ENCODE results near the gene GNE.

Gene GNE

DNA sequence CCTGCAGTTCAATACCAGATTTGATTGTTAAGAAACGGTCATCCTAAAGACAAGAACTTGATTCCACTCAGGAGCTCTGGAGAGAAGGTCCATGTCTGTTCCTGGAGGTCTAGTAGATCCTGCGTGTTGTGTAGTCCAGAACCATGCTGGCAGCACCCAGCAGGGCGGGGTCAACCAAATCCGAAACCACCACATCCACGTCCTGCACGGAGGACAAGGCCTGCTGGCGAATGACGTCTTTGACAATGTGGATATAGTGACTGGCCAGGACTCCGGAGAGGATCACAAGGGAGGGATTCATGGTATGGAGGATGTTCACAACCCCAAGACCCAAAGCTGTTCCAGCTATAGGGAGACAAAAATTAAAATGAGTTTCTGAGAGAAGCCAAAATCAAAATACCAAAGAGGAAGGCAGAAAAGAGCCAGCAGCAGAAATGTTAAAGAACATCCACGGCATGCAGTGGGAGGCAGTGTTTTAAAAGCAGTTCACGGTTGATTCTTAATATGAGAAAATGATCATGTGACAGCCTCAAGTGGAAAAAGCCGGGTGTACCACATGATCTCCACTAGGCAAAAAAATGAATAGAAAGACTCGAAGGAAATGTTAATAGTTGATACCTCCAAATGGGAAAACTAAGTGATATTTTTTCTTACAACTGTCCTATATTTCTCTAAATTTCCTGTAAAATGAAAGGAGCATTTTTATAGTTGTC lies 40.8 kb downstream of the GNE start:
- no peak overlapping the region for H3K4me3 ChIP-seq (ENCODE audit: low read depth, low read length)
- TF ChIP-seq, protein P1, sequence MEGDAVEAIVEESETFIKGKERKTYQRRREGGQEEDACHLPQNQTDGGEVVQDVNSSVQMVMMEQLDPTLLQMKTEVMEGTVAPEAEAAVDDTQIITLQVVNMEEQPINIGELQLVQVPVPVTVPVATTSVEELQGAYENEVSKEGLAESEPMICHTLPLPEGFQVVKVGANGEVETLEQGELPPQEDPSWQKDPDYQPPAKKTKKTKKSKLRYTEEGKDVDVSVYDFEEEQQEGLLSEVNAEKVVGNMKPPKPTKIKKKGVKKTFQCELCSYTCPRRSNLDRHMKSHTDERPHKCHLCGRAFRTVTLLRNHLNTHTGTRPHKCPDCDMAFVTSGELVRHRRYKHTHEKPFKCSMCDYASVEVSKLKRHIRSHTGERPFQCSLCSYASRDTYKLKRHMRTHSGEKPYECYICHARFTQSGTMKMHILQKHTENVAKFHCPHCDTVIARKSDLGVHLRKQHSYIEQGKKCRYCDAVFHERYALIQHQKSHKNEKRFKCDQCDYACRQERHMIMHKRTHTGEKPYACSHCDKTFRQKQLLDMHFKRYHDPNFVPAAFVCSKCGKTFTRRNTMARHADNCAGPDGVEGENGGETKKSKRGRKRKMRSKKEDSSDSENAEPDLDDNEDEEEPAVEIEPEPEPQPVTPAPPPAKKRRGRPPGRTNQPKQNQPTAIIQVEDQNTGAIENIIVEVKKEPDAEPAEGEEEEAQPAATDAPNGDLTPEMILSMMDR (IDR thresholded peaks at IDR 0.05; ENCODE audit: borderline replicate concordance, insufficient read depth, low read depth, low read length), result no peak

DNA sequence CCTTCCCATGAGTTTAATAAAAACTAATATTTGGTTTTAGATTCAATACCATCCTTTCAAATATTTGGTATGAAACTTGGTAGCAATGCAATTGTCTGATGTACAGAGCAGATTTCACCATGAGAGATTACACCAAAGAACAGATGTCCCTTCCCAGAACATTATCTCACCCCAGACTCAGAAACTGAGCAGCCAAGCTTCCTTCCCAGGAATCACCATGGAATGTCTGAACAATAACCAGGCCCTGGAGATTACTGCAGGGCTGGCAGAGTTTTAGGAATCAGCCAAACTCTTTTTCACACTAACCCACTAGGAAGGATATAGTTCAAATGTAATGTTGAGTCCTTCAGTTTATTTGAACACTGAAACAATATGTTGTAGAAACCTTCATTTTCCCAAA lies 43.7 kb downstream of the GNE start:
- no peak overlapping the region for H3K4me3 ChIP-seq (ENCODE audit: low read depth, low read length)
- TF ChIP-seq, protein P1 (IDR thresholded peaks at IDR 0.05; ENCODE audit: borderline replicate concordance, insufficient read depth, low read depth, low read length), result no peak

DNA sequence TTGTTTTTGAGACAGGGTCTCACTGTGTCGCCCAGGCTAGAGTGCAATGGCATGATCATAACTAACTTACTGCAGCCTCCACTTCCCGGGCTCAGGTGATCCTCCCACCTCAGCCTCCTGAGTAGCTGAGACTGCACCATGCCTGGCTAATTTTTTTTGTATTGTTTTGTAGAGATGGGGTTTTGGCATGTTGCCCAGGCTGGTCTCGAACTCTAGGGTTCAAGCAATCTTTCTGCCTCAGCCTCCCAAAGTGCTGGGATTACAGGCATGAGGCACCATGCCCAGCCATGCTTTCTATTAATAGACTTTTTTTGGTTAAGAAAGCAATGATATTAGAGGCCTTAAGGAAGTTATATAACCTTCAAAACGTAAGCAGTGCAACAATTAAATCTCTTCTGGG lies 44.3 kb downstream of the GNE start:
- TF ChIP-seq, protein P1 (IDR thresholded peaks at IDR 0.05; ENCODE audit: borderline replicate concordance, insufficient read depth, low read depth, low read length), result no peak
- no peak overlapping the region for H3K4me3 ChIP-seq (ENCODE audit: low read depth, low read length)

DNA sequence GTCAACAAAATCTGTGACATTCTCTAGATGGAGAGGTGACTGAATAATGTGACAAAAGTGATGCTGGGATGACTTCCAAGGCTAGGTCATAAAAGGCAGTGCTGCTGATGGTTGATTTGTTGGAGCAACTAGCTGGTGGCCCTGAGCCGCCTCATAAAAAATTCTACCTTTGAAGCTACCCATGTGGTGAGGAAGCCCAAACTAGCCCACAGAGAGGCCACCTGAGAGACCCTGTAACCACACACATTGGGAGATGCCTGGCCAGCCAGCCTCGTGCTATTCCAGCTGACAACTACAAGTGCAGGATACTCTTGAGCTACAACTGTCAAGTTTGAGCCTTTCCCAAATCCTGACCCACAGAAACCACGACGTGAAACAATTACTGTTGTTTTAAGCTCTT lies 44.9 kb downstream of the GNE start:
- TF ChIP-seq, protein P1 (IDR thresholded peaks at IDR 0.05; ENCODE audit: borderline replicate concordance, insufficient read depth, low read depth, low read length), result no peak
- H3K4me3 ChIP-seq (ENCODE audit: low read depth, low read length), result no peak overlapping the region

DNA sequence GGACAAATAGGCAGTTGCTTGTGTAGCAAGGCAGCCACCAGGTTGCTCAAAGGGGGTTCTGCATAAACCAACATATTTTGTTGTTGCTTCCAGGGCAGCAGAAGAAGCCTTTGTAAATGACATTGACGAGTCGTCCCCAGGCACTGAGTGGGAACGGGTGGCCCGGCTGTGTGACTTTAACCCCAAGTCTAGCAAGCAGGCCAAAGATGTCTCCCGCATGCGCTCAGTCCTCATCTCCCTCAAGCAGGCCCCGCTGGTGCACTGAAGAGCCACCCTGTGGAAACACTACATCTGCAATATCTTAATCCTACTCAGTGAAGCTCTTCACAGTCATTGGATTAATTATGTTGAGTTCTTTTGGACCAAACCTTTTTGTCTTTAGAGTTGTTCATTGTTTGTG lies 46.7 kb downstream of the GNE start:
- TF ChIP-seq, protein P1 (IDR thresholded peaks at IDR 0.05; ENCODE audit: borderline replicate concordance, insufficient read depth, low read depth, low read length), result no peak

DNA sequence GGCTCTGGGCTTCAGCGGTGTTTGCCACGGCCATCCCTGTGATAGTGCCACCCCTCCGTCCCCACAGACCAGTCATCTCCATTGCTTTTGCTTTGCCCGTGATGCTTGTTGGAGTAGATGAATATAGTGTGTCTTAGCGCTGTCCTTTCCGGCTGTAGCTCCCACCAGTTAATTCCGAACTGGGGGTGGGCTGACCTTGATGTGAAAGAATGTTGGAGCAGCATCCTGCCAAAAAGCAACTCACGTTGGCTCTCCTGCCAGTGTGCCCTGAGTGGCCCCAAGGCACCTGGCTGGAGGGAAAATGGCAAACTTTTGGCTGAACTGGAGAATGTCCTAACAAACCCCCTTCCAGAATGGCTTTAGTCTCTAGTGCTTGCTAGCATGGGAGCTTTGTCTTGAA lies 47.5 kb downstream of the GNE start:
- TF ChIP-seq, protein P1 (IDR thresholded peaks at IDR 0.05; ENCODE audit: borderline replicate concordance, insufficient read depth, low read depth, low read length), result no peak
- no peak overlapping the region for H3K4me3 ChIP-seq (ENCODE audit: low read depth, low read length)

More for the DNA sequence above, 46.7 kb downstream of the GNE start:
- H3K4me3 ChIP-seq (ENCODE audit: low read depth, low read length), result no peak overlapping the region

DNA sequence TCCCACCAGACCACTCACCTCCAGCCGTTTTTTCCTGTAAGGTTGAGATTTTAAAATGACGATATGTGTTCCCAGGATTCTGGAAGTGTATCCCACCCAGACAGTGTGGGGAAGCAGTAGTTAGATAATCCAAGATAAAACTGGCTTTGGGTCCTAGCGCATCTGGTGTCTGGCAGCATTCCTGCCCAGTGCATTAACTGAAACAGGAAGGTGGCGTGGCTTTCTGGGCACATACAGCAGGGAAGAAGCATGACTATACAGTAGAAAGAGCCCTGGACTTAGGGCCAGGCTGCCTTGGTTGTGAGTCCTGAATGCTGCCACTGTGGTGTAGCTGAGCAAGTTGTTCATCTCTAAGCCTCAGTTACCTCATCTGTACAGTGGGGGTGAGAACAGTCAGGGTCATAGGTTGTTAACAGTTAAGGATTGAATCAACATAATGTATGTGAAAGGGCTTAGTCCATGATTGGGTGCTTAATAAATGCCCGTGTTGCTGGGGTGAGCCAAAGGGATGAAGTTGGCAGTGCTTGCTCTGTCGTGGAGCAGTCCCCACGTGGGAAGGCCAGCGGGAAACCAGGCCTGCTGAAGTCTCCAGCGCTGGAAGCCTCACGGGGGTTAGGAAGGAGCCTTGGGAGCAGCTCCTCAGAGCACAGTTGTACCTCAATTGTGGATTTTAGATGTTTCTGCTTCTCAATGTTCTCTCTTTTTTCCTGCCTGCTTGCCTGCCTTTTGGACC lies 49.6 kb downstream of the GNE start:
- no peak overlapping the region for H3K4me3 ChIP-seq (ENCODE audit: low read depth, low read length)
- TF ChIP-seq, protein P1 (IDR thresholded peaks at IDR 0.05; ENCODE audit: borderline replicate concordance, insufficient read depth, low read depth, low read length), result no peak

Measured in GM12875 (cell line).